CD4-positive, alpha-beta T cell treated with Interferon alpha-2 for 1 hour (primary cell): ENCODE data around the gene CTNNA2.

Experiments used
- DNase-seq, 2 donors: peaks; one replicate each; pipeline ENCODE4 v3.0.0-alpha.2; 2020 to 2022

Gene CTNNA2

GRCh38 chr2:80519699-80520291 is 1006.9 kb downstream of the CTNNA2 start:
- DNase-seq, result no peak

- no peak for DNase-seq
Observed at GRCh38 chr2:80525152-80525551, 1012.3 kb downstream of the CTNNA2 start.

- DNase-seq, result no peak
Observed at GRCh38 chr2:80527119-80527518, 1014.3 kb downstream of the CTNNA2 start.

- no peak for DNase-seq
Observed at GRCh38 chr2:80529466-80530165, 1016.8 kb downstream of the CTNNA2 start.

- no peak for DNase-seq
Observed at GRCh38 chr2:80530442-80531064, 1017.7 kb downstream of the CTNNA2 start.

- DNase-seq, result no peak
Observed at GRCh38 chr2:80531319-80531718, 1018.5 kb downstream of the CTNNA2 start.

- no peak for DNase-seq
Observed at GRCh38 chr2:80545420-80546210, 1032.8 kb downstream of the CTNNA2 start.

GRCh38 chr2:80546766-80547165 is 1033.9 kb downstream of the CTNNA2 start:
- no peak for DNase-seq

GRCh38 chr2:80547344-80547743 is 1034.5 kb downstream of the CTNNA2 start:
- no peak for DNase-seq

GRCh38 chr2:80548469-80548868 is 1035.6 kb downstream of the CTNNA2 start:
- no peak for DNase-seq

- DNase-seq, result no peak
Observed at GRCh38 chr2:80549901-80550300, 1037.0 kb downstream of the CTNNA2 start.

GRCh38 chr2:80560326-80560725 is 1047.5 kb downstream of the CTNNA2 start:
- no peak for DNase-seq

GRCh38 chr2:80568011-80568410 is 1055.2 kb downstream of the CTNNA2 start:
- no peak for DNase-seq

GRCh38 chr2:80573167-80573566 is 1060.3 kb downstream of the CTNNA2 start:
- DNase-seq, result no peak

GRCh38 chr2:80573950-80574349 is 1061.1 kb downstream of the CTNNA2 start:
- DNase-seq, result no peak

GRCh38 chr2:80579756-80580155 is 1066.9 kb downstream of the CTNNA2 start:
- DNase-seq, result no peak

- no peak for DNase-seq
Observed at GRCh38 chr2:80591233-80591632, 1078.4 kb downstream of the CTNNA2 start.

- no peak for DNase-seq
Observed at GRCh38 chr2:80592106-80592505, 1079.3 kb downstream of the CTNNA2 start.

- no peak for DNase-seq
Observed at GRCh38 chr2:80610108-80610507, 1097.3 kb downstream of the CTNNA2 start.

- DNase-seq, result no peak
Observed at GRCh38 chr2:80621656-80622055, 1108.8 kb downstream of the CTNNA2 start.

GRCh38 chr2:80624062-80624461 is 1111.2 kb downstream of the CTNNA2 start:
- no peak for DNase-seq

- no peak for DNase-seq
Observed at GRCh38 chr2:80634590-80634989, 1121.7 kb downstream of the CTNNA2 start.

- no peak for DNase-seq
Observed at GRCh38 chr2:80638783-80639182, 1125.9 kb downstream of the CTNNA2 start.

- no peak for DNase-seq
Observed at GRCh38 chr2:80642465-80642864, 1129.6 kb downstream of the CTNNA2 start.
